Measurements from ENCODE around the gene BANK1. TPM values are rescaled to one million over a fixed set of nuclear protein-coding genes. Genes with fewer than 3 reads are reported as not detected.

The BANK1 gene
- total and polyA plus RNA-seq, 2 of the 8 experiments (the other 6 are each of a cell fraction or from before 2014, with no cell fraction given): 0.59 to 0.93 TPM

GRCh38 chr4:101793397-101793796 lies 2.9 kb downstream of the BANK1 start:
- Histone ChIP-seq H3K23me2 (ENCODE audit: low read depth, low read length) (no peaks in the 10 kb centered on the region; the same call in 1 of the 2 replicates), H3K14ac (ENCODE audit: insufficient read length) (no peak overlapping the region), H3K56ac (replicated peaks; ENCODE audit: insufficient read length, low read depth, low read length) (no peak overlapping the region), H3K9ac (replicated peaks in 1 of 4; ENCODE audit: extremely low read depth in 1 of 4, low read depth in 3 of 4, low read length in 3 of 4) (no peak overlapping the region), H2AFZ (ENCODE audit: low read length) (no peak overlapping the region), H3K4ac (replicated peaks; ENCODE audit: insufficient read length, low read depth, low read length) (no peak overlapping the region), H3K4me3 (ENCODE audit: extremely low read depth in 1 of 4, insufficient read depth in 2 of 4, low read depth in 3 of 4, low read length in 4 of 4) (no peak overlapping the region), H3K36me3 (ENCODE audit: control insufficient read depth in 2 of 4, insufficient read depth in 4 of 4, low read length in 3 of 4) (no peaks in the 10 kb centered on the region), H3K27ac (ENCODE audit: low read depth, low read length) (no peak overlapping the region), H3K9me3 (ENCODE audit: insufficient read depth in 2 of 2, low read depth in 1 of 2, low read length in 1 of 2) (no peaks in the 10 kb centered on the region), H2AK5ac (ENCODE audit: low read depth, low read length) (no peak overlapping the region), H4K91ac (replicated peaks; ENCODE audit: insufficient read length, low read length) (no peak overlapping the region), H3K79me2 (ENCODE audit: control insufficient read depth in 1 of 2, insufficient read depth in 2 of 2, low read length in 2 of 2) (no peaks in the 10 kb centered on the region), H4K8ac (ENCODE audit: extremely low read depth, insufficient read depth, low read length) (no peak overlapping the region), H3K4me2 (ENCODE audit: insufficient read depth in 1 of 2, low read depth in 2 of 2, low read length in 2 of 2) (no peak overlapping the region), H2BK5ac (ENCODE audit: low read depth, low read length) (no peak overlapping the region), H2BK20ac (ENCODE audit: low read length) (no peak overlapping the region), H4K5ac (ENCODE audit: insufficient read length, low read depth, low read length) (no peak overlapping the region), H3K18ac (ENCODE audit: extremely low read depth, low read length) (no peak overlapping the region), H3K27me3 (replicated peaks in 1 of 4; ENCODE audit: control insufficient read depth in 3 of 4, extremely low read depth in 1 of 4, insufficient read depth in 3 of 4, low read length in 3 of 4) (no peaks in the 10 kb centered on the region), H3K79me1 (ENCODE audit: low read depth, low read length) (no peaks in the 10 kb centered on the region), H2BK12ac (ENCODE audit: low read depth, low read length) (no peak overlapping the region), H2BK15ac (ENCODE audit: low read length) (no peak overlapping the region), H2BK120ac (replicated peaks; ENCODE audit: low read depth, low read length) (no peak overlapping the region), H4K20me1 (replicated peaks in 1 of 2; ENCODE audit: control insufficient read depth in 1 of 2, insufficient read depth in 2 of 2, low read length in 2 of 2) (no peaks in the 10 kb centered on the region), H3K23ac (ENCODE audit: insufficient read length) (no peak overlapping the region), H3K4me1 (replicated peaks in 1 of 4; ENCODE audit: control insufficient read depth in 3 of 4, insufficient read depth in 4 of 4, low read length in 3 of 4) (0 out of 7 replicates have a peak, but pooled peaks cover 0 to 2% (median under 1%) of the 10 kb centered on the region in 4 experiments)
- no peak for DNase-seq (ENCODE audit: low read depth in 1 of 2, low spot score in 2 of 2)
- ChIA-PET CTCF (ENCODE audit: partially characterized antibody) (no interaction called here), POLR2A (ENCODE audit: partially characterized antibody) (interaction anchor here (0.7 kb wide), 1 partner anchor 8 kb away, joined by 3 read pairs; no protein-coding TSS in a partner anchor)
- TF ChIP-seq SP1 (IDR thresholded peaks at IDR 0.05; ENCODE audit: low read depth, low read length): no peak
- TF ChIP-seq CTBP2 (IDR thresholded peaks at IDR 0.05; ENCODE audit: borderline replicate concordance, insufficient read depth, insufficient read length, low read length): no peak
- TF ChIP-seq SAP30 (IDR thresholded peaks at IDR 0.05; ENCODE audit: insufficient read depth, insufficient replicate concordance, low read length): no peak
- no peak for TF ChIP-seq SP4 (IDR thresholded peaks at IDR 0.05; ENCODE audit: low read length)
- TF ChIP-seq CTCF (IDR thresholded peaks at IDR 0.05; ENCODE audit: control extremely low read depth in 1 of 3, insufficient read depth in 1 of 3, low read depth in 1 of 3, low read length in 3 of 3): no peak
- no peak for TF ChIP-seq TCF12 (IDR thresholded peaks at IDR 0.05; ENCODE audit: low read depth, low read length)
- no peak for TF ChIP-seq EZH2 (IDR thresholded peaks at IDR 0.05; ENCODE audit: low read depth, low read length, severe bottlenecking)
- no peak for TF ChIP-seq MAX (IDR thresholded peaks at IDR 0.05)
- no peak for TF ChIP-seq ZNF274 (IDR thresholded peaks at IDR 0.05; ENCODE audit: borderline replicate concordance, extremely low read depth, low read length)
- no peak for FAIRE-seq
